Tibial nerve (tissue), 4 donors: ENCODE measurements around the gene ADH6.
"Not testable (repeated sequence)": the region's sequence is repeated elsewhere in the genome, so short reads cannot be mapped to it uniquely, and the experiment has no call there.

ENCODE experiments used
- CTCF ChIP-seq, 5 experiments: fragments of 200-600 bp in 3 of 5; fragments of 450-650 bp in 2 of 5; sonication (generic) in 3 of 5; IDR thresholded peaks; one replicate each; pipeline ENCODE4 v1.5.1; 2016 to 2019; ENCODE audit warnings: antibody characterized with exemption in 5 of 5, mild to moderate bottlenecking in 3 of 5, moderate library complexity in 2 of 5
- EP300 ChIP-seq, 2 donors: sonication (generic); formaldehyde crosslinking; IDR thresholded peaks; one replicate each; pipeline ENCODE4 v1.6.1; 2017; ENCODE audit warnings: antibody characterized with exemption in 2 of 2, mild to moderate bottlenecking in 1 of 2
- POLR2A ChIP-seq, 2 donors: fragments of 450-650 bp; IDR thresholded peaks; one replicate each; pipeline ENCODE4 v1.6.1; 2017; ENCODE audit warnings: antibody characterized with exemption in 2 of 2, mild to moderate bottlenecking in 2 of 2, moderate library complexity in 2 of 2

GRCh38 chr4:99233397-99233796, 14.4 kb upstream of the ADH6 start:
- TF ChIP-seq EP300, CTCF, POLR2A (IDR thresholded peaks at IDR 0.05): not testable (repeated sequence)
